ENCODE results near the gene NRIP3. TPM values are rescaled to one million over a fixed set of nuclear protein-coding genes. Genes with fewer than 3 reads are reported as not detected.

The NRIP3 gene
- total and polyA plus RNA-seq, 3 experiments from 2014 or later: 0.10 to 2.2 (median 1.4) TPM

DNA sequence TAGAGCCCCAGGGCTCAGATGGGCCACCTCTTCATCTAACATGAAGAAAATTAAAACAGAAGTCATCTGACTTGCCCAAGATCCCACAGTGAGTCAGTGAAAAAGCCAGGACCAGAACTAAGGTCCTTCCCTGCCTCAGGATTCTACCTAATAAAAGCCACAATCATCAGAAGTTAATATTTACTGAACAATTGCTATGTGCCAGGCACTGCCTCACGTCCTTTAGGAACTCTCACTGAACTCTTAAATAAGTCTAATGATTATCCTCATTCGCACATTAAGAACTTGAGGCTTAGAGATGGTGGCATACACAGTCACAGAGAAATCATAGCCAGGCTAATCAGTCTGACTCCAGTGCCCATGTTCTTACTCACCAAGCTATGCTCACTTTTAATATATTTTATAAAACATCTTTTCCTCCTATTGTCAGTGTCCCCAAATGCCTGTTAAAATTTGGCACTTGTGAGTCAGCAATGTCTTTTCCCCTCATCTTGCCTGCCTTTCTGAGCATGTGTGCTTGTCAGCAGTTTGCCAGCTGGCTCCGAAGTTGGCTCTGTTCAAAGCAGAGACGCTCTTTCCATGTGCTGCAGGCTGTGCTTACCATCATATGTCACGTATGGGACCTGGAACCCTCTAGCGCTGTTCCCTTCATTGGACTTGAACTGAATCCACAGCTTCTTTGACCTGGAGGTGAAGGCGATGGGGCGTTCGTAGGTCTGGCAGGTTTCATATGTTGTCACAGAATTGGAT, 21.5 kb upstream of the NRIP3 start:
- no peaks in the 10 kb centered on the region for H3K27me3 ChIP-seq (ENCODE audit: insufficient read depth, low read length, poor library complexity, severe bottlenecking)
- H3K36me3 ChIP-seq (ENCODE audit: insufficient read depth, low read length): no peaks in the 10 kb centered on the region
- CTCF ChIA-PET: interaction anchor here (2.4 kb wide), 1 partner anchor 10 kb away, joined by 11 read pairs; no protein-coding TSS in a partner anchor
- no peaks in the 10 kb centered on the region for H3K4me1 ChIP-seq (ENCODE audit: insufficient read depth, low read length)
- POLR2A ChIA-PET: no interaction called here
- Mint-ChIP-seq H3K27ac (no peak overlapping the region), H3K9me3 (no peaks in the 10 kb centered on the region), H3K4me1 (no peaks in the 10 kb centered on the region), H3K4me3 (no peak overlapping the region), H3K27me3 (peaks cover 0 to 15% of the 10 kb centered on the region in 2 donors), H3K36me3 (no peaks in the 10 kb centered on the region)
- H3K4me3 ChIP-seq (ENCODE audit: low read length): no peak overlapping the region
- DNase-seq: no peak
- no peaks in the 10 kb centered on the region for H3K9me3 ChIP-seq (ENCODE audit: low read length)
- no peak overlapping the region for H3K27ac ChIP-seq (ENCODE audit: low read depth, low read length)

DNA sequence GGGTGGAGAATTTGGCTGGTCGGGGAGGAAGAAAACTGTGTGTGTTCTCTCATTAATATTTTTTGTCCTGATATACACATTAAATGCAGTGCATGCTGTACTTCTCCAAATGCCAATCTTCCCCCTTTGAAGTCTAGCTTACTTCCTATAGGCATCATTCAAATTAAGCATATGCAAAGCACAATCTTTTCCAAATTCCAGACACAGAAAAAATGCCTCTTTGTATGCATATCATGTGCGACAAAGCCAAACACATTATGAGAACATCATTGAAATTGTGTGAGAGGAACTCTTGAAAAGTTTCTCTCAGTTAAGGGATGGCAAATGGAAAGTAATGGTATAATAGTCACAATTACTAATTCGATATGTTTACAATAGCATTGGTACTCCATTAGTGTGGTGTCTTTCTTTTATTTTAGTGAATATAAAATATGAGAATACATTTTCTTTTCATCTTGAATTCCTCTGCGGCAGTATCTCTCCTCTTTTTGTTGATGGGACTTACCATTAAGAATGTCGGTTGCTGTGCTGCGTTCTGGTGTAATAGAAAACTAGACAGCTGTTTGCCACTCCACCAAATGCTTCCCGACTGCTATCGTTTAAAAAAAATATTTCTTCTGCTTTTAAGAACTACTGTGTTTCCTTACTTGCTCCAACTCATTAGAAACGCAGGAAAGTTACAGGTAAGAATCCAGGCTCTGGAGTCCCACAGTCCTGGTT, 19.3 kb upstream of the NRIP3 start:
- Mint-ChIP-seq H3K4me3 (no peak overlapping the region), H3K27ac (no peak overlapping the region), H3K4me1 (peaks cover 0 to 2% (median 1%) of the 10 kb centered on the region in 3 donors), H3K27me3 (peaks cover 2 to 15% of the 10 kb centered on the region in 2 donors), H3K36me3 (no peaks in the 10 kb centered on the region), H3K9me3 (no peaks in the 10 kb centered on the region)
- no peak overlapping the region for H3K4me3 ChIP-seq (ENCODE audit: low read length)
- no peaks in the 10 kb centered on the region for H3K9me3 ChIP-seq (ENCODE audit: low read length)
- ChIA-PET POLR2A (interaction anchor here (0.7 kb wide), 1 partner anchor 931 kb away, joined by 4 read pairs; no protein-coding TSS in a partner anchor), CTCF (no interaction called here)
- H3K27ac ChIP-seq (ENCODE audit: low read depth, low read length): no peak overlapping the region
- no peak for DNase-seq
- H3K4me1 ChIP-seq (ENCODE audit: insufficient read depth, low read length): no peaks in the 10 kb centered on the region
- H3K36me3 ChIP-seq (ENCODE audit: insufficient read depth, low read length): no peaks in the 10 kb centered on the region
- H3K27me3 ChIP-seq (ENCODE audit: insufficient read depth, low read length, poor library complexity, severe bottlenecking): no peaks in the 10 kb centered on the region

DNA sequence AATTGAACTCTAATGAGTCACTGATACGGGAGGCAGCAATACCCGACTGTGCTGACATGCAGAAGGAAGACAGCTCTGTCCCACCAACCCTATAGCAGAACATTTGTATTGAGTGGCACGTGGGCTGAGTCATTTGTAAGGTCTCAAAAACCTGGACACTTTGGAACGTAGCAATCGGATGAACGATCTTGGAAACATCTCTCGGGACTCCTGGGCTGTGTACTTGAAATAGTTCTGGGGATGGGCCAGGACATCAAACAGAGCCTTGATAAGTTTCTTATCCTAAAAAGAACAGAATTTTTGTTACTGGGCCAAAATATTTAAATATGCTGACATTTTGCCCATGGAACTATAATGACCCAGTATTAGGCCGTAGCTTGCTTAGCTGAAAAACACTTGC, 17.1 kb upstream of the NRIP3 start:
- Mint-ChIP-seq H3K4me1 (peaks cover 8 to 21% (median 11%) of the 10 kb centered on the region in 3 donors), H3K27me3 (peaks cover 5 to 15% of the 10 kb centered on the region in 2 donors), H3K36me3 (no peaks in the 10 kb centered on the region), H3K9me3 (no peaks in the 10 kb centered on the region), H3K4me3 (no peak overlapping the region), H3K27ac (no peak overlapping the region)
- peaks cover 6% of the 10 kb centered on the region for H3K4me1 ChIP-seq (ENCODE audit: insufficient read depth, low read length)
- DNase-seq: no peak
- ChIA-PET CTCF (no interaction called here), POLR2A (no interaction called here)
- H3K9me3 ChIP-seq (ENCODE audit: low read length): no peaks in the 10 kb centered on the region
- H3K36me3 ChIP-seq (ENCODE audit: insufficient read depth, low read length): no peaks in the 10 kb centered on the region
- H3K27me3 ChIP-seq (ENCODE audit: insufficient read depth, low read length, poor library complexity, severe bottlenecking): no peaks in the 10 kb centered on the region
- H3K27ac ChIP-seq (ENCODE audit: low read depth, low read length): no peak overlapping the region
- H3K4me3 ChIP-seq (ENCODE audit: low read length): no peak overlapping the region

DNA sequence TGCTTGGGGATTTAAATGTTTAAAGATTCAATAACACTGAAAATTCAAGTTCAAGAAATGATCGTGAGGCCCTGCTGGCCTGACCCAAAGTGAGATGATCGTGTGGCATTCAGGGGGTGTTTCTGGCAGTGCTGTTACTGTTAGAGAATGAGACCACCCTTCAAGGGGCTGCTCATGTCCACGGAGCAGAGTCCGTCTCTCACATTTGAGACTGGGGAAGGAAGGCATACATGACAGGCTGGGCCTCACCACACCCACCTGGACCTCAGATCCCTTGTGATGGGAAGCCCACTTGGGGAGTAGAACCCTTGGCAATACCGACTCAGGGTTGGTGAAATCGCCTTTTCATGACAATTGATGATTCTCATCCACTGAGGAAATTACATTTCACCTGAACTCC, 16.1 kb upstream of the NRIP3 start:
- no peaks in the 10 kb centered on the region for H3K36me3 ChIP-seq (ENCODE audit: insufficient read depth, low read length)
- no peak overlapping the region for H3K27ac ChIP-seq (ENCODE audit: low read depth, low read length)
- no peaks in the 10 kb centered on the region for H3K9me3 ChIP-seq (ENCODE audit: low read length)
- Mint-ChIP-seq H3K9me3 (no peaks in the 10 kb centered on the region), H3K4me1 (peaks cover 8 to 25% (median 11%) of the 10 kb centered on the region in 3 donors), H3K27me3 (peaks cover 5 to 12% of the 10 kb centered on the region in 2 donors), H3K36me3 (no peaks in the 10 kb centered on the region), H3K4me3 (no peak overlapping the region), H3K27ac (no peak overlapping the region)
- H3K4me1 ChIP-seq (ENCODE audit: insufficient read depth, low read length): peaks cover 6% of the 10 kb centered on the region
- POLR2A ChIA-PET: no interaction called here
- DNase-seq: no peak
- CTCF ChIA-PET: no interaction called here
- no peaks in the 10 kb centered on the region for H3K27me3 ChIP-seq (ENCODE audit: insufficient read depth, low read length, poor library complexity, severe bottlenecking)
- no peak overlapping the region for H3K4me3 ChIP-seq (ENCODE audit: low read length)

DNA sequence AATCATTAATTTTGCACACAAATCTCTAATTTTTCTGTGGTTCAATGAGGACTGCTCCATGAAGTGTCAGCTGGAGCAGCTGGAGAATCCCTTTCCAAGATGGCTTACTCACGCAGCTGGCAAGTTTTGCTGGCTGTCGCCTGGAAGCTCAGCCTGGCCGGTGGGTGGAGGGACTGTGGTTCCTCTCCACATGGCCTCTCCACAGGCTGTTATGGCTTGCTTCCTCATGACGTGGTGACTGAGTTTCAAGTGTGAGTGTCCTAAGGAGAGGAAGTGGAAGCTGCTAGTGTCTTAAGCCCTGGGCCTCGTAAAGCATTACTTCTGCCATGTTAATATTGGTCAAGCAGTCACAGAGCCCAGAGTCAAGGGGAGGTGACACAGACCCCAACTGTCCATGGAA, 14.0 kb upstream of the NRIP3 start:
- H3K9me3 ChIP-seq (ENCODE audit: low read length): no peaks in the 10 kb centered on the region
- Mint-ChIP-seq H3K9me3 (peaks cover 0 to 2% (median 0%) of the 10 kb centered on the region in 5 donors), H3K4me1 (peaks cover 8 to 25% (median 11%) of the 10 kb centered on the region in 3 donors), H3K27me3 (peaks cover 5 to 12% of the 10 kb centered on the region in 2 donors), H3K27ac (no peak overlapping the region), H3K4me3 (no peak overlapping the region), H3K36me3 (no peaks in the 10 kb centered on the region)
- POLR2A ChIA-PET: no interaction called here
- H3K27me3 ChIP-seq (ENCODE audit: insufficient read depth, low read length, poor library complexity, severe bottlenecking): no peaks in the 10 kb centered on the region
- H3K36me3 ChIP-seq (ENCODE audit: insufficient read depth, low read length): no peaks in the 10 kb centered on the region
- no peak overlapping the region for H3K27ac ChIP-seq (ENCODE audit: low read depth, low read length)
- DNase-seq: no peak
- no peak overlapping the region for H3K4me3 ChIP-seq (ENCODE audit: low read length)
- CTCF ChIA-PET: interaction anchor here (0.9 to 5.8 kb wide), 6 partner anchors 10 to 489 kb away, joined by 3 to 51 read pairs (median 4); no protein-coding TSS in a partner anchor
- peaks cover 6% of the 10 kb centered on the region for H3K4me1 ChIP-seq (ENCODE audit: insufficient read depth, low read length)

DNA sequence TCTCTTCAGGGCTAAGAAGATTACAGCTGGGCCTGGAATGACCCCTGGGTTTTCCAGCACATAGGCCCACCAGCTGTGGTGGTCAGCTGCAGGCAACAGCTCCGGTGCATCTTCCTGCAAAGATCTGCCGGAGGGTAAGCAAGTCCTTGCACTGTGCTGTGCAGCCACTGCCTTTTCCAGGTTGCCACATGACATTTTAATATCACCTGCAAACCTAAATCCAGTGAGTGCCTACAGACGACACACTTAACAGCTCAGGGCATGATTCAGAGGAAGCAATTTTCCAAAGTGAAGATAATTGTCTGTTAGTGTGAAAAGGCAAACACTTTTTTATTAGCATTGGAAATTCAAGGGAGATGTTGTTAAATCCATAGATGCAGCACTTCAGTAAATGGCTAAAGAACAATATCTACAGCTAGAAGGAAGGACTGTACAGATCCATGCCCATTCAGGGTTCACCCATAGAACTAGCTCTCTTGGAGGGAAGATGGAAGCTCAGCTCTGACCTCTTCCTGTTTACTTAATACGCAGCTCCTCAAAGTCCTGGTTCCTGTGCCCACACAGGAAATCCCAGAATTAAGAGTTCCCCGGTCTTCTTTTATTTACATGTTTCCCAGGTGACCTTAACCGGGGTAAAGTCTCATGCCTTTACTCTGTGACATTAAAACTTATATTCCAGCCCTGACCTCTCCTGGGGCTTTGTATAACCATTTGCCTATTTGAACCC, 13.3 kb upstream of the NRIP3 start:
- no peak overlapping the region for H3K27ac ChIP-seq (ENCODE audit: low read depth, low read length)
- Mint-ChIP-seq H3K4me3 (no peak overlapping the region), H3K4me1 (peaks cover 8 to 25% (median 11%) of the 10 kb centered on the region in 3 donors)

DNA sequence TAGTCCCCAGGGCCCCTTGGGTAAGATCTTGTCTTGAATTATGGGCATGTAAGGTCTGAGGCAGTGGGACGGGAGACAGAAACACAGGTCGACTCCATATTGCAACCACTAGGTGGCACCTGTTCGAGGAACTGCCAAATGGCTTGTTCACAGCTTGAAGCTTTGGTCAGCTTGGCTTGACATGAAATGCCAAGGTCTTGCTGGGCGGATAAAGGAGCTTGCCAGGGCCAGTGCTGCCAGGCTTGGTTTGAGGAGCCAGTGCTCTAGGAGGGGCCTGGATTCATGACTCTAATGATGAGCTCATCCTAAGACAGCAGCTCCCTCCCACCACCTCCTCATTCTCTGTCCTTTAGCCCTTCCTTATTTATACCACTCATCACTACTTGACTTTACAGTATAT, 11.9 kb upstream of the NRIP3 start:
- Mint-ChIP-seq H3K27ac (no peak overlapping the region), H3K36me3 (no peaks in the 10 kb centered on the region), H3K4me3 (no peak overlapping the region), H3K4me1 (peaks cover 8 to 25% (median 11%) of the 10 kb centered on the region in 3 donors), H3K9me3 (peaks cover 0 to 2% (median 0%) of the 10 kb centered on the region in 5 donors), H3K27me3 (peaks cover 5 to 10% of the 10 kb centered on the region in 2 donors)
- Histone ChIP-seq H3K4me3 (ENCODE audit: low read length) (no peak overlapping the region), H3K27ac (ENCODE audit: low read depth, low read length) (no peak overlapping the region), H3K36me3 (ENCODE audit: insufficient read depth, low read length) (no peaks in the 10 kb centered on the region), H3K27me3 (ENCODE audit: insufficient read depth, low read length, poor library complexity, severe bottlenecking) (no peaks in the 10 kb centered on the region), H3K9me3 (ENCODE audit: low read length) (no peaks in the 10 kb centered on the region), H3K4me1 (ENCODE audit: insufficient read depth, low read length) (peaks cover 6% of the 10 kb centered on the region)
- CTCF ChIA-PET: interaction anchor here (0.8 to 5.8 kb wide), 15 partner anchors 9 to 519 kb away, joined by 3 to 51 read pairs (median 4); no protein-coding TSS in a partner anchor
- peak; percentile 8 to 68 (median 41) for DNase-seq
- POLR2A ChIA-PET: no interaction called here

More for the DNA sequence above, 13.3 kb upstream of the NRIP3 start:
- no peaks in the 10 kb centered on the region for H3K36me3 Mint-ChIP-seq
- POLR2A ChIA-PET: no interaction called here
- CTCF ChIA-PET: interaction anchor here (0.6 to 5.8 kb wide), 10 partner anchors 11 to 489 kb away, joined by 3 to 51 read pairs (median 4); partner anchors contain the start of genes NRIP3 and TMEM9B
- H3K9me3 Mint-ChIP-seq: peaks cover 0 to 2% (median 0%) of the 10 kb centered on the region in 5 donors
- no peaks in the 10 kb centered on the region for H3K36me3 ChIP-seq (ENCODE audit: insufficient read depth, low read length)
- H3K27ac Mint-ChIP-seq: no peak overlapping the region
- no peak overlapping the region for H3K4me3 ChIP-seq (ENCODE audit: low read length)
- H3K27me3 Mint-ChIP-seq: peaks cover 5 to 7% of the 10 kb centered on the region in 2 donors
- H3K27me3 ChIP-seq (ENCODE audit: insufficient read depth, low read length, poor library complexity, severe bottlenecking): no peaks in the 10 kb centered on the region
- no peaks in the 10 kb centered on the region for H3K9me3 ChIP-seq (ENCODE audit: low read length)
- H3K4me1 ChIP-seq (ENCODE audit: insufficient read depth, low read length): peaks cover 6% of the 10 kb centered on the region
- no peak for DNase-seq

Data from CD8-positive, alpha-beta memory T cell (primary cell).